Suppressor macrophage treated with lipopolysaccharide for 4 hours (primary cell): Measurements from ENCODE around the gene GFER.
"Not testable (repeated sequence)": the region's sequence is repeated elsewhere in the genome, so short reads cannot be mapped to it uniquely, and the experiment has no call there.

Experiments used
- DNase-seq: peaks from one replicate; pipeline ENCODE4 v3.0.0-alpha.2; 2020

GFER gene

DNA sequence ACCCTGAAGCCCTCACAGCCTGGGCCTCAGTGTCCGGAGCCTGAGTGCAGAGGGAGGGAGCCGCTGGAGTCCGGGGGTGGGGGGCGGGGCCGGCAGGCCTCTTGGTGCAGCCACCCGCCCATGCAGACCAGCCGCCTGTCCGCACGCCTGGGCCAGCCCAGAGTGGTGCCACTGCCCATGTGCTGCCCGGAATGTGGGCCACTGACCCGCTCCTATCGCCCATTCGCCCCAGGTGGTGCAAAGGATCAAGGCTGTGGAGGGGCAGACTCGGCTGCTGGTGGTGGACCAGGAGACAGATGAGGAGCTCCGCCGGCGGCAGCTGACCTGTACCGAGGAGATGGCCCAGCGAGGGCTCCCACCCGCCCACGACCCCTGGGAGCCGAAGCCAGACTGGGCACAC, 45.4 kb downstream of the GFER start:
- DNase-seq = no peak

DNA sequence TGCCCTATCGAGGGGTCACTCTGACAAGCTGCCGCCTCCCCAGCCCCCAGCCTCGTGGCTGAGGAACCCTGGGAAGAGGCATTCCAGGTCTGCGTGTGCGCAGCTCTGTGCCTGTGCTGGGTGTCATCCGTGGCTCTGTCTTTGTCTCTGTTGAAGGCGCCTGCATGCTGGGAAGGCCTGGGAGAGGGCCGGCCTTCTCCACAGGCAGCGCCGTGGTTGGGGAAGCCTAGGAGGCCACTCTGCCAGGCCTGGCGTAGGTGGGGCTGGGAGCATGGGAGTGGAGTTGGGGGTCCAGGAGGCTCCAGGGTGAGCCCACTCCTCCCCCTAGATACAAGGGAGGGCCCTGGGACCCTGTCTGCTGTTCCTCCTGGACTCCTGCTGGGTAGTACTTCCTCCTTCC, 46.0 kb downstream of the GFER start:
- DNase-seq = no peak

DNA sequence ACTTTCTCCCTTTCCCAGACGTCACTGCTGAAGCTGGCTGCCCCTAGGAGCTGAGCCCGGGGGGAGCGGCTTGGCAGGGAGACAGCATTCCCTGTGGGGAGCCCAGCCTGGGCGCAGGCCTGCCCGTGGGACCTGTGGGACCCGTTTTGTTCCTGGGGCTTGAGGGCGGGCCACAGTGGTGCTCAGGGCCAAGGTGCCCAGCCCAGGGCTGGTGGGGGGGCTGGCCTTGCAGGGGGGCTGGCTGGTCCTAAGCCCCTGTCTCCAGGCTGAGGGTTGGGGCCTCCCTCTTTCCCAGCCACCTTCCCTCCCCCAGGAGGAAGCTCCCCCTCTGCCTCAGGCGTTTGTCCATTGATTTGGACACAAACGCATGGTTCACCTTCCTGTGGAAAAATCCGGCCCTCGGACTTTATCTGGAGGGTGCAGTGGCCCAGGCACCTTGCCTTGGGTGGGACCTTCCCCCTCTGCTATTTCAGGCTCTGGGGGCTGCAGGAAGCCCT, 47.1 kb downstream of the GFER start:
- no peak for DNase-seq

DNA sequence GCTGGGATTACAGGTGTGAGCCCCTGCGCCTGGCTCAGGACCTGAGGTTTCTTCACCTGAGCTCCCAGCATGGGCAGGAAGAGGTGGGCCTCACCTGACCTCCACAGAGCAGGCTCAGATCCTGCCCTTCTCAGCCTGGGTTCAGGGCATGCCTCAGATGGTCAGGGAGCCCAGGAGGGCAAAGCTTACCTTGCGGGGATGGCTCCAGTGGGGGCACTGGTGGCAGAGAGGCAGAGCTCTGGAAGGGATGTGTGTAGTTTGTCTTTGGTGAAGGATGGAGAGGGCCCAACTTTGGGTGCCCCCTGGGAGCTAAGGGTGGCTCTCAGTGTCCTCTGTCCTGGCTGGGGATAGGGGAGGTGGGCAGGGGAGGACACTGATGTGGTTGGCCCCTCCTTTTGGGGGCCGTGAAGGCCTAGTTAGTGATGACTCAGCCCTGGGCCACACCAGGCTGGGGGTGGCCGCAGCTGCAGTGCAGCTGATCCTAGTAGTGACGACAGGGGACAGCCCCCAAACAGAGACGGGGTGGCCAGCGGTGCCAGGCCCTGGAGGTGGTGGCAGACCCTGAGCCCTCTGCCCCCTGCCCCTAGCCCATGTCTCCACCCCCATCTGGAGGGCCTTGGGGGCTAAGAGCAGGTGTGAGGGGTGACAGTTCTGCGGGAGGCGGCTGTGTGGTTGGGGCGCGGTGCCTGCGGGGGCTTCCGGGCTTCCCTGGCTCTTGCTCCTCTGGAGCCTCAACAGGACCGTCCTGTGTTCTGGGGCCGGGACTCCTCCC, 48.5 kb downstream of the GFER start:
- no peak for DNase-seq

DNA sequence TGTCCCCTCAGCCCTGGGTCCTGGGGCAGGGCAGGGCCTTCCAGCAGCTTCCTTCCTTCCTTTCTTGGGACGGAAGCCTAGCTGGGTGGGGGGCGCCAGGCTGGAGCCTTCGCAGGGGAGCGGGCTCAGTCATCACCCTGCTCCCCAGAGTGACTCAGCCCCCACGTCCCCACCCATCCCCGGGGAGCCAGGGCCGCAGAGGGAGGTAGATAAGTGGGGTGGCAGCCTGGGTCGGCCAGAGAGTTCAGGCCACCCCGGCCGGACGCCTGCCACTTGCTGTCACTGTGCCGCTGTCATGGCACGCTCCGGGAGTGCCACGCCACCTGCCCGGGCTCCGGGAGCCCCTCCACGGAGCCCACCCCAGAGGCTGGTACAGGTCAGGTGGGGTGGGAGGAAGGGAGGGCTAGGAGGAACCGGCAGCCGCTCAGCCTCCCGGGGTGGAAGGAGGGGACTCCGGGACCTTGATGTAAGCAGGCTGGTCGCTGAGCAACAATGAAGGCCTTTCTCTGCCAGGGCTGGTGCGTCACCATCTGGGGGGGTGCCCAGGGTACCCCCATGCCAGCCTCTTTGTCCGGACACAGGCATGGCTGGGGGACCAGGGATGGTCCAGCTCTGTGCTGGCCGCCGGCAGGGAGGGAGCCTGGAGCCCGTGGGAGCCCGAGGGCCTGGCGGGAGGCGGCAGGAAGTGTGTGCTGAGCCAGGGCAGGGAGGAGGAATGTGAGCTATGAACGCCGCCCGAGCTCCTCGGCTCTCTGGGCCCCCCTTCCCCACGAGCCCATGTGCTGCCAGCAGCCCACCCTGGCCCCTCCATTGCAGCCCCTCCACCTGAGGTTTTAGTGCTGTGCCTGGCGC, 49.3 kb downstream of the GFER start:
- no peak for DNase-seq

DNA sequence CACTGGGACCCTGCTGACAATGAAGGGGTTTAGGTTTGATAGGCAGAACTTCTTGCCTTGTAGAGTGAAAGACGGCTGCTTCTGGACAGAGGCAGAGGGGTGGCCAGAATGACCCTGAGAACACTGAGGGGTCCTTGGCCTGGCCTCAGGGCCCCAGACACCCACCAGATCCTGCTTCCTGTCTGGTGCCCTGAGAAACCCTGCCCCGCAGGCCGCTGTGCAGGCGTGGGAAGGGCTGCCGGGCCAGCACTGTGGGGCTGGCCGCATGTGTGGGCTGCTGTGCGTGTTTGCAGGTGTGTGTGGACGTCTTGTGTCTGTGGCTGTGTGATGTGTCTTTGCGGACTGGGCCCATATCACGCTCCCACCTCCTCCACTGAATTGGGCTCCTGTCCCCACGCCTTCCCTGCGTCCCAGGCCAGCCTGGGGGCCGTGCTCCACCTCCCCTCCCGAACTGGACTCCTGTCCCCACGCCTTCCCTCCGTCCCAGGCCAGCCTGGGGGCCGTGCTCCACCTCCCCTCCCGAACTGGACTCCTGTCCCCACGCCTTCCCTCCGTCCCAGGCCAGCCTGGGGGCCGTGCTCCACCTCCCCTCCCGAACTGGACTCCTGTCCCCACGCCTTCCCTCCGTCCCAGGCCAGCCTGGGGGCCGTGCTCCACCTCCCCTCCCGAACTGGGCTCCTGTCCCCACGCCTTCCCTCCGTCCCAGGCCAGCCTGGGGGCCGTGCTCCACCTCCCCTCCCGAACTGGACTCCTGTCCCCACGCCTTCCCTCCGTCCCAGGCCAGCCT, 50.1 kb downstream of the GFER start:
- DNase-seq = not testable (repeated sequence)

DNA sequence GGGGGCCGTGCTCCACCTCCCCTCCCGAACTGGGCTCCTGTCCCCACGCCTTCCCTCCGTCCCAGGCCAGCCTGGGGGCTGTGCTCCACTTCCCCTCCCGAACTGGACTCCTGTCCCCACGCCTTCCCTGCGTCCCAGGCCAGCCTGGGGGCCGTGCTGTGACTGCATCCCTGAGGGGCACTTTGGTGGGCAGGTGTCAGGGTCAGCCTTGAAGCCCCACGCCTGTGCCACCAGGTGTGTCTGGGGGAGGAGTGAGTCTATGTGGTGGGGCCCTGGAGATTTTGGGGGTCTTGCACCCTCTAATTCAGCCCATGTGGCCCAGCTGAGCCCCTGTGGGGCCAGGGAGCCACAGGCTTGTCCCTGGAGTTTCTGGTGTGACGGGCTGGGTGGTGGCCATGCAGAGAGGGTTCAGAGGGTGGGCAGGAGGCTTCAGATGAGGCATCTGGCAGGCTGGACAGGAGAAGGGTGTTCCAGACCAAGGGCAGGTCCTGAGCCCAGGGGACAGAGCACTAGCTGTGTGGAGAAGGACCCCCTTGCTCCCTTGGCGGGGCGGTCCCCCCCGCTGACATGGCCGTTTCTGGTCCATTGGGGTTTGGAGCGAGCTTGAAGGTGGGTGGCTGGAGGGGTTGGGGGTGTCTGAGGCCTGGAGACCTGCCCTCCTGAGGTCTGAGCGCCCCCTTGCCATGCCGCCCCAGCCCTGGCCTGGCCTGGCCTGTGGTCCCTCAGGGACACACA, 50.9 kb downstream of the GFER start:
- no peak for DNase-seq

DNA sequence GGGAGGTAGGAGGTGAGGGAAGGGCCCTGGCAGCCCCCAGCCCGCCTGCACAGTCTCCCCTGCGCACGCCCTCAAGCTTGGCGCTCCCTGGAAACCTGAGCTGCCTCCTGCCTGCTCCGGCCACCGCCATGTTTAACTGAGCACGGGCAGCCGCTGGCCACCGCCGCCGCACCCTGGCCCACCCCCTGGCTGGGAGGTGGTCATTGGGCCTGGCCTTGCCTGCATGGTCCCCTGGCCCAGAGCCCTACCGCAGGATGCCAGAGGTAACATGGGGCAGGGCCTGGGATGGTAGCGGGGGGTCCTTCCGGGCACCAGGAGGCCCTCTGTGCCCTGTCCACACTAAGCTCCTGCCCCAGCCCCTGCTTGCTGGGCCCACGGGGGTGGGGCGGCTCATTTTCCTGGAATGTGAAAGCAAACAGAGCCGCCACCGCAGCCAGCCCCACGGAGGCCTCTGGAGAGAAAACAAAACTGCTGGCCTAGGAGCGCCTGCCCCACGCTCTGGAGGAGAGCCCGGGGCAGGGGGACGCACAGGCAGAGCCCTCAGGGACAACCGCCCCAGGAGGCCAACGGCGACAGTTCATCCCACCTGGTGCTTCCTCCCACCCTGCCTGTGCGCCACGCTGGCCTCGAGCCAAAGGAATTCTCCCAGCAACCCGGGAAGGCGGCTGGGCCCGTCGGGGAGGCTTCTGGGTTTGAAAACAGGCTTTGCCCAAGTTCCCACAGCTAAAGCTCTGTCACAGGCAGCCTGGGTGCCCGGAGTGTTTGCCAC, 51.6 kb downstream of the GFER start:
- no peak for DNase-seq

DNA sequence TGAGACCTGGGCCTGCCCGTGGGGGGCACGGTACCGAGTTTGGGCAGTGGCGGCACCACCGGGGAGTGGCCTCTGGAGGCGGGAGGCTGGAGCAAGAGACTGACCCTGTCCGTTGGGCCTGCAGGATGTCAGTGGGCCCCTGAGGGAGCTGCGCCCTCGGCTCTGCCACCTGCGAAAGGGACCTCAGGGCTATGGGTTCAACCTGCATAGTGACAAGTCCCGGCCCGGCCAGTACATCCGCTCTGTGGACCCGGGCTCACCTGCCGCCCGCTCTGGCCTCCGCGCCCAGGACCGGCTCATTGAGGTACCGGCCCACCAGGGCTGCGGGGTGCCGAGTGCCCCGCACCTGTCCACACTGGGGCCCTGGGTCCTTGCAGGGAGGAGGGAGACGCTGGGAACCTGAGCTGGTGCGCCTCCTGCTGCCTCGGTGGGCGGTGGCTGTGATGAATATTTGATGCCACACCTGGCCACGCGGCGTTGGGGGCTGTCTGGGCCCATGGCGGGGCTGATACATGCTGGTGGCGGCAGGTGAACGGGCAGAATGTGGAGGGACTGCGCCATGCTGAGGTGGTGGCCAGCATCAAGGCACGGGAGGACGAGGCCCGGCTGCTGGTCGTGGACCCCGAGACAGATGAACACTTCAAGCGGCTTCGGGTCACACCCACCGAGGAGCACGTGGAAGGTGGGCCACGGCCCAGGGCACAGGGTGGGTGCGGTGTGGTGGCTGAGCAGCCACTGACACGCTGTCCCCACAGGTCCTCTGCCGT, 52.4 kb downstream of the GFER start:
- no peak for DNase-seq

DNA sequence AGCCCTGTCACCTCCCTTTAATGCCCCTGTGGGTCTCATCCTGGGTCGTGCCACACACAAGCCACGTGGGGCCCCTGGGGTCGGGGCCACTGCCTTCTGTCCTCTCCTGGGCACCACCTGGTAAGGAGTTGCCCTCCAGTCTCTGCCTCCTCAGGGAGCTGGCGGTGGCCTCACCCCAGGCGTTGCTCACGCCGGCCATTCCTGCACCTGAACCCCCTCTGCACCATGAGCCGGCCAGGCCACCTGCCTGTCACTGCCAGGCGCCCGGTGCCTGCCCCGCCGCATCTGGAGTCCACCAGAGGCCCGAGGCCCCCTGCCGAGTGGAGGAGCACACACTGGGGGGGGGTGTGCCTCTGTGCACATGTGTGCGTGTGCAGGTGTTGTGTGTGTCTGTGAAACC, 53.1 kb downstream of the GFER start:
- no peak for DNase-seq
